ENCODE data around the gene PPFIBP1.
"Not testable (repeated sequence)": the region's sequence is repeated elsewhere in the genome, so short reads cannot be mapped to it uniquely, and the experiment has no call there.

PPFIBP1 gene

DNA sequence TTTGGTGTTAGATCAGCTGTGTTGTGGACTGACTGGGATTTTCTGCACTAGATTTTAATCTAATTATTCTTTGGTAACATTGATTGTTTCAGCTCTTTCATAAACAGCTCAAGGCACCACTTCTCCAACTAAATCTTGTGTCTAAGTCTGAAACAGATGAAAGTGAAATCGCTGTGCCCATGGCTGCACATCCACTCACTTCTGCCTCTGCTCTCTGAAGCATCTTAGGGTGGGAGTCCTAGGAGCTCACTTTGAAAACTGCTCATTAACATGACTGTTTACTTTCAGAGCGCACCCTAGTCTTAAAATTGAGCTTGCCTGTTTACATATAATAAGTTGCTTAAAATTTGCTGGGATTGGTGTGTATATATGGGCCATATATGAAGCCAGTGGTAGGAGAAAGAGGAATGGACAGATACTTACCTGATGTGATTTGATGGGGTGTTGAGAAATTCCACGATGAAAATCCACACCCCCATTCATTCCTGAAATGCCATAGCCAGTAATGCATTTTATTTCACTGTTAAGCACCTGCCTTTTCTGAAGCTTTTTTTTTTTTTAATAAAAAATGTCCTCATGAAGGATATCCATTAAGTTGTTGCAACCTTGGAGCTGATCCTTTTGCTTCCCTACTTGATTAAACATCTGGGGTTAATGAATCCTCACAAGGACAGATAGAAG is 52.8 kb downstream of the PPFIBP1 start:
- DNase-seq (ENCODE audit: extremely low read depth, low read depth) = no peak
- no peak for TF ChIP-seq CTCF (IDR thresholded peaks at IDR 0.05; ENCODE audit: low read depth, low read length)

DNA sequence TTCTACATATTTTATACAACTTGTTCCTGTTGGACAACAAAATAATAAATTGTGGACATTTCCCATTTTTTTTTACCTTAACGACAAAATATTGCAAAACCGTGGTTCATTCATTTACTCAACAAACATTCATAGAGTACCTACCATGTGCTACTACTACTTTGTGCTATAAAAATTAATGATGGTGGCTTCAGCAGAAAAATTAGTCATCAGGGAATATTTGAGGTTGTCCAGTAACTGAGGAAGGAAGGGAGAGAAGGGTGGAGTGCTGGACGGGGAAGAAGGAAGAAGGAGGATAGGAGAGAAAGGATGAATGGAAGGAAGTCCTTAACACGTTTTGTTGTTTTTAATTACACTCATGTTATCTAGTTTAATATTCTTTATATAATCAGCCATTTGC is 53.7 kb downstream of the PPFIBP1 start:
- DNase-seq (ENCODE audit: extremely low read depth, low read depth) = no peak
- no peak for TF ChIP-seq CTCF (IDR thresholded peaks at IDR 0.05; ENCODE audit: low read depth, low read length)

GRCh38 chr12:27578689-27579372 is 54.8 kb downstream of the PPFIBP1 start:
- TF ChIP-seq CTCF (IDR thresholded peaks at IDR 0.05; ENCODE audit: low read depth, low read length) = no peak
- DNase-seq (ENCODE audit: extremely low read depth, low read depth) = no peak

GRCh38 chr12:27580561-27581330 is 56.7 kb downstream of the PPFIBP1 start:
- no peak for TF ChIP-seq CTCF (IDR thresholded peaks at IDR 0.05; ENCODE audit: low read depth, low read length)
- DNase-seq (ENCODE audit: extremely low read depth, low read depth) = no peak

GRCh38 chr12:27581331-27581671 is 57.3 kb downstream of the PPFIBP1 start:
- DNase-seq (ENCODE audit: extremely low read depth, low read depth) = not testable (repeated sequence)

- not testable (repeated sequence) for DNase-seq (ENCODE audit: extremely low read depth, low read depth)
Observed at GRCh38 chr12:27581833-27582232, 57.8 kb downstream of the PPFIBP1 start.

DNA sequence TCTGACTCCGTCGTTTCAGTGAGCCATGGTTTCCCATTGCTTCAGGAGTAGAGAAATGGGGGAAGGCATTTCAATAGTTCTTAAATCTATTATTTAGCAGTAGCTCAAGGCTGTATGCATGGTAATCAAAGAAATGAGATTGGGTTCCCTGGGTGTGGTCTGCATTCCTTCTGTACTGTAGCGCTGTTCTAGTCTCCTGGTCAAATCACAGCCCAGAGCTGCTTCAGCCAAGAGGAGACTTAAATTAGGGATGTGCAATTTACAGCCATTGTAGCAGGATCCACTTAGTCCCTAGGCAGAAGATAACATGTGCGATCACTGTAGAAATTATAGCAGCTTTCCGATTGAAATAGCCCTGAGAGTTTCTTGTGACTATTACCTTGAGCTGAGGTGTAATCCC is 58.4 kb downstream of the PPFIBP1 start:
- not testable (repeated sequence) for DNase-seq (ENCODE audit: extremely low read depth, low read depth)

GRCh38 chr12:27583057-27583797 is 59.2 kb downstream of the PPFIBP1 start:
- no peak for TF ChIP-seq CTCF (IDR thresholded peaks at IDR 0.05; ENCODE audit: low read depth, low read length)
- no peak for DNase-seq (ENCODE audit: extremely low read depth, low read depth)
